HTERT RPE-1 (cell line): ENCODE results near the gene OR5M3.

Experiments used
- in situ Hi-C: fragments of 300-500 bp; cut with MboI; formaldehyde crosslinking; loops from 4 replicates; pipeline ENCODE4 v1.14.3; 2020; ENCODE audit warnings: low sequenced_read_pairs

Gene OR5M3

GRCh38 chr11:56473252-56473651 is at the start of gene OR5M3:
Gene OR5M3 (minus strand): TSS chr11:56473352. CDS start chr11:56470497, 2,855 bp downstream.
- in situ Hi-C loops: no loop called here

DNA sequence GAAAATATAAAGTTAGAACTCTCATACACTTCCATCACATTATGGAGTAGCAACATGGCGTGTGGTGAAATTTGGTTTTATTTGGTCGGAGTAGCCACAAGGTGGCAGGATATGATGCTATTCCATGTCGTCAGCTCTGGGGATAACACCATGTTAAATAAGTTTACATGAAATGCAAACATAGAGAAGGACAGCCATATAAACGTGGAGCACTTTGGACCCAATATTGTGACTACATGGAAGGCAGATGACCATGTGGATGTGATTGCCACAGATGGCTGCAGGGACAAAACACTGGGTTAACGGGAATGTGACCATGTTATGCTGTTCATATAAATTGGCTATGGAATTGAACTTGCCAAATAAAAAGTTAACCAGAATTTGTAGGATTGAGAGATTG is 48.9 kb upstream of the OR5M3 start:
- in situ Hi-C loops: no loop called here

- in situ Hi-C loops: no loop called here
These were observed 40.1 kb upstream of the OR5M3 start for GRCh38 chr11:56513280-56513679.

DNA sequence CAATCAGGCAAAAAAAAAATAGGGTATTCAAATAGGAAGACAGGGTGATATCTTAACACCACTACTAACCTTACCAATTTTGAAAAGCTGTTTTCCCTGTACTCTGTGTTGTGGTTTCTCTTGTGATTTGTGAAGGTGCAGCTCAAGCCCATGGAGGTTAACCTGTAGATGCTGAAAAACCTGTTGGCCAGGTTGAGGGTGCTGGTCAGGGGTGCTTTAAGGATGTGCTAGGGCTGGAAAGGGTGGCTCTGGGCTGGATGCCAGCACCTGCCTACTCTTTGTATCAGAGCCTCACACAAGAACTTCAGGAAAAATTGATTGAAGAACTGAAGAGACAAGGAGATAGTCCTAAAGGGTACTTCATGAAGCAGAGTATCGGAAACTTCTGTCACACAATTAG is 36.3 kb upstream of the OR5M3 start:
- in situ Hi-C loops: no loop called here

DNA sequence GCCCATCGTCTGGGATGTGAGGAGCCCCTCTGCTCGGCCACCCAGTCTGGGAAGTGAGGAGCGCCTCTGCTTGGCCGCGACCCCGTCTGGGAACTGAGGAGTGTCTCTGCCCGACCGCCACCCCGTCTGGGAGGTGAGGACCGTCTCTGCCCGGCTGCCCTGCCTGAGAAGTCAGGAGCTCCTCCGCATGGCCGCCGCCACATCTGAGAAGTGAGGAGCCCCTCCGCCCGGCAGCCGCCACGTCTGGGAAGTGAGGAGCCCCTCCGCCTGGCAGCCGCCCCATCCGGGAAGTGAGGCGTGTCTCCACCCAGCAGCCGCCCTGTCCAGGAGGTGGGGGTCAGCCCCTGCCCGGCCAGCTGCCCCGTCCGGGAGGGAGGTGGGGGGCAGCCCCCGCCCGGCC is 23.9 kb upstream of the OR5M3 start:
- in situ Hi-C loops: no loop called here

DNA sequence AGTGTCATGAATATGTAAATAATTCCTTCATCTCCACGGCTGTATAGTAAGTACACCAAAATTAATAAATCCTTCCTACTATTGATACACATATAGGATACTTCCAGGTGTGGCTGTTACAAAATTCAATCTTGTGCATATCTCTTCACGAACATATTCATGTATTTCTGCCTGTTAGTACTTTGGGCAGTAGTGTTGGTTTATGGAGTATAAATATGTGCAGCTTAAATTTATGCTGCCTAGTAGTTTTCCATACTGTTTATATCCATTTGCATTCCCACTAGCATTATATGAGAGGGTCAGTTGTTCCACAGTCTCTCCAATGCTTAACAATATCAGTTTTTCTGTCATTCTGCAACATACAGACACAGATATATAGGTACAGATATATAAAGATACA is 22.0 kb upstream of the OR5M3 start:
- in situ Hi-C loops: no loop called here

DNA sequence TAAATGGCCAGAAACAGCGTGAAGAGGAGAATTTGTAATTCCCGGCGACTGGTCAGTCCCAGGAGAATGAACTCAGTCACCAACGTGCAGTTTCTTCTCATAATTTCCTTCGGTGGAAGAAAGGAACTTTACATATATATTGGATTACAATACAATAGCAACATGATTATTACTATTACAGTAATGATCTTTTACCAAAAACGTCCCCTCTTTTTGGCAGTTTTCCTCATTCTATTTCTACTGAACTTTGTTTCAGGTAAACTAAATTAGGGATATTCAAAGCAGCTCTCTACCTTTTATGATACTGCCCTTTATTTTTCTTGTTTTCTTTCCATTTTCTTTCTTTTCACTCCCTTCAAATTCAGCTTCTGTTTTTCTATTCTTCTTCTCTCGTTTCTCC is 18.1 kb upstream of the OR5M3 start, which contains the start of gene OR5M8:
Gene OR5M8 (minus strand): TSS at position 101 of the 400 bp plus-strand sequence. CDS start 0 bp downstream, at position 101.
- in situ Hi-C loops: no loop called here

GRCh38 chr11:56486801-56487200 is 13.6 kb upstream of the OR5M3 start:
- in situ Hi-C loops: no loop called here

GRCh38 chr11:56474729-56475235 is 1.6 kb upstream of the OR5M3 start:
- in situ Hi-C loops: no loop called here

GRCh38 chr11:56457076-56457475 is 16.1 kb downstream of the OR5M3 start:
- in situ Hi-C loops: no loop called here

DNA sequence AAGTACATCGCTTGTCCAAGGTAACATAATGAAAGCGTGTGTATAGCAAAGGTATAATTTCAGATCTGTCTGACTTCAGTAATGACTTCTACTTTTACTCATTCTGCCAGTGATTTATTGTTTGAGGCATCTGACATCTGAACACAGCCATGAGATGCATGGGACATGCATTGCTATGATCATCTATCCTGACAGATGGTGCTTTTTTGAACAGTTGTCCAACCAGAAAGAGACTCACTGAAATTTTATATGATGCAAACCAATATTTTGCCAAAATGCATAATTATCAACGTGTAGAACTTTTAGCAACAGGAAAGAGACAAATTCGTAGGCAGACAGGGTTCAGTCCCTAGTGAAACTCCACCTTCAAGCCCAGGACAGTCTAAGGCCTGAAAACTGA is 19.6 kb downstream of the OR5M3 start:
- in situ Hi-C loops: no loop called here
